ENCODE measurements around the gene RRP8. TPM values are rescaled to one million over a fixed set of nuclear protein-coding genes. Genes with fewer than 3 reads are reported as not detected.

RRP8 gene
- total and polyA plus RNA-seq, 2 donors (not counting 1 experiment from before 2014, with no cell fraction given): 12.1 to 13.2 TPM

- Histone ChIP-seq H3K27me3 (ENCODE audit: control insufficient read depth, insufficient read depth, low read length) (no peaks in the 10 kb centered on the region), H3K4me2 (ENCODE audit: extremely low read depth, insufficient read depth, low read length) (no peak overlapping the region), H3K4me1 (ENCODE audit: control insufficient read depth, extremely low read depth, insufficient read depth, low read length) (no peaks in the 10 kb centered on the region), H3K4me3 (replicated peaks in 1 of 4; ENCODE audit: control extremely low read depth in 1 of 4, insufficient read depth in 1 of 4, low read depth in 3 of 4, low read length in 4 of 4) (no peak overlapping the region), H3K27ac (ENCODE audit: insufficient read depth, low read length) (no peak overlapping the region), H2AFZ (ENCODE audit: low read length) (no peak overlapping the region), H3K79me2 (ENCODE audit: control insufficient read depth, insufficient read depth, low read length) (no peaks in the 10 kb centered on the region), H3K36me3 (ENCODE audit: control insufficient read depth, insufficient read depth, low read length) (no peaks in the 10 kb centered on the region), H3K9me3 (ENCODE audit: control insufficient read depth, insufficient read depth, low read depth, low read length) (no peaks in the 10 kb centered on the region), H3K9ac (ENCODE audit: insufficient read depth, low read length) (no peak overlapping the region), H4K20me1 (ENCODE audit: control insufficient read depth, extremely low read depth, insufficient read depth, low read length) (no peaks in the 10 kb centered on the region)
- TF ChIP-seq CTCF (conservative IDR thresholded peaks at IDR 0.05 in 1 of 2, IDR thresholded peaks at IDR 0.05 in 1 of 2; ENCODE audit: low read depth in 1 of 2, low read length in 2 of 2) (no peak), EZH2 (IDR thresholded peaks at IDR 0.05; ENCODE audit: low read length, missing control alignments) (no peak)
- no peak for DNase-seq (ENCODE audit: low read depth in 2 of 2)
Observed at GRCh38 chr11:6584528-6584927, 18.9 kb downstream of the RRP8 start.

GRCh38 chr11:6583584-6583983 is 19.8 kb downstream of the RRP8 start:
- Histone ChIP-seq H3K27ac (ENCODE audit: insufficient read depth, low read length) (no peak overlapping the region), H4K20me1 (ENCODE audit: control insufficient read depth, extremely low read depth, insufficient read depth, low read length) (no peaks in the 10 kb centered on the region), H2AFZ (ENCODE audit: low read length) (no peak overlapping the region), H3K9ac (ENCODE audit: insufficient read depth, low read length) (no peak overlapping the region), H3K4me2 (ENCODE audit: extremely low read depth, insufficient read depth, low read length) (no peak overlapping the region), H3K4me1 (ENCODE audit: control insufficient read depth, extremely low read depth, insufficient read depth, low read length) (no peaks in the 10 kb centered on the region), H3K79me2 (ENCODE audit: control insufficient read depth, insufficient read depth, low read length) (no peaks in the 10 kb centered on the region), H3K27me3 (ENCODE audit: control insufficient read depth, insufficient read depth, low read length) (no peaks in the 10 kb centered on the region), H3K36me3 (ENCODE audit: control insufficient read depth, insufficient read depth, low read length) (no peaks in the 10 kb centered on the region), H3K4me3 (replicated peaks in 1 of 4; ENCODE audit: control extremely low read depth in 1 of 4, insufficient read depth in 1 of 4, low read depth in 3 of 4, low read length in 4 of 4) (no peak overlapping the region), H3K9me3 (ENCODE audit: control insufficient read depth, insufficient read depth, low read depth, low read length) (no peaks in the 10 kb centered on the region)
- no peak for TF ChIP-seq EZH2 (IDR thresholded peaks at IDR 0.05; ENCODE audit: low read length, missing control alignments)
- TF ChIP-seq CTCF (conservative IDR thresholded peaks at IDR 0.05 in 1 of 2, IDR thresholded peaks at IDR 0.05 in 1 of 2; ENCODE audit: low read depth in 1 of 2, low read length in 2 of 2): no peak
- no peak for DNase-seq (ENCODE audit: low read depth in 2 of 2)

- no peak for TF ChIP-seq EZH2 (IDR thresholded peaks at IDR 0.05; ENCODE audit: low read length, missing control alignments)
- no peak for TF ChIP-seq CTCF (conservative IDR thresholded peaks at IDR 0.05 in 1 of 2, IDR thresholded peaks at IDR 0.05 in 1 of 2; ENCODE audit: low read depth in 1 of 2, low read length in 2 of 2)
- H3K27ac ChIP-seq (ENCODE audit: insufficient read depth, low read length): no peak overlapping the region
- no peaks in the 10 kb centered on the region for H3K27me3 ChIP-seq (ENCODE audit: control insufficient read depth, insufficient read depth, low read length)
- peaks cover 3% of the 10 kb centered on the region for H3K4me1 ChIP-seq (ENCODE audit: control insufficient read depth, extremely low read depth, insufficient read depth, low read length)
- H3K9ac ChIP-seq (ENCODE audit: insufficient read depth, low read length): no peak overlapping the region
- H3K36me3 ChIP-seq (ENCODE audit: control insufficient read depth, insufficient read depth, low read length): no peaks in the 10 kb centered on the region
- no peaks in the 10 kb centered on the region for H3K9me3 ChIP-seq (ENCODE audit: control insufficient read depth, insufficient read depth, low read depth, low read length)
- no peaks in the 10 kb centered on the region for H4K20me1 ChIP-seq (ENCODE audit: control insufficient read depth, extremely low read depth, insufficient read depth, low read length)
- no peak for DNase-seq (ENCODE audit: low read depth in 2 of 2)
- H2AFZ ChIP-seq (ENCODE audit: low read length): no peak overlapping the region
- H3K4me3 ChIP-seq (replicated peaks in 1 of 4; ENCODE audit: control extremely low read depth in 1 of 4, insufficient read depth in 1 of 4, low read depth in 3 of 4, low read length in 4 of 4): no peak overlapping the region
- no peak overlapping the region for H3K4me2 ChIP-seq (ENCODE audit: extremely low read depth, insufficient read depth, low read length)
- no peaks in the 10 kb centered on the region for H3K79me2 ChIP-seq (ENCODE audit: control insufficient read depth, insufficient read depth, low read length)
Observed at GRCh38 chr11:6579681-6580080, 23.7 kb downstream of the RRP8 start.
